ENCODE results near the gene KCNK15. TPM values are rescaled to one million over a fixed set of nuclear protein-coding genes. Genes with fewer than 3 reads are reported as not detected.

The KCNK15 gene
- total and polyA plus RNA-seq, 10 of the 15 experiments (the other 5 are each of a cell fraction or from before 2014, with no cell fraction given), result not detected

- TF ChIP-seq REST (IDR thresholded peaks at IDR 0.05; ENCODE audit: low read depth, low read length), result no peak
- TF ChIP-seq WRNIP1 (IDR thresholded peaks at IDR 0.05; ENCODE audit: borderline replicate concordance, low read depth, low read length), result no peak
- TF ChIP-seq SMAD1 (IDR thresholded peaks at IDR 0.05; ENCODE audit: low read depth, partially characterized antibody), result no peak
- no peak for TF ChIP-seq IRF5 (IDR thresholded peaks at IDR 0.05; ENCODE audit: borderline replicate concordance)
- no peak for TF ChIP-seq SPI1 (IDR thresholded peaks at IDR 0.05; ENCODE audit: borderline replicate concordance, insufficient read depth, low read depth, low read length)
- no peak for TF ChIP-seq NFXL1 (IDR thresholded peaks at IDR 0.05; ENCODE audit: borderline replicate concordance)
- TF ChIP-seq TCF12 (IDR thresholded peaks at IDR 0.05; ENCODE audit: low read depth, low read length), result peak; percentile 84; the same call in 1 of the 2 replicates
- TF ChIP-seq GATAD2B (conservative IDR thresholded peaks at IDR 0.05; ENCODE audit: low read depth), result no peak
- TF ChIP-seq FOXK2 (IDR thresholded peaks at IDR 0.05), result peak; percentile 38; the same call in 1 of the 2 replicates
- TF ChIP-seq TARDBP (IDR thresholded peaks at IDR 0.05; ENCODE audit: borderline replicate concordance), result no peak
- no peak for TF ChIP-seq CHD2 (IDR thresholded peaks at IDR 0.05; ENCODE audit: borderline replicate concordance, low read depth, low read length)
- TF ChIP-seq E4F1 (IDR thresholded peaks at IDR 0.05; ENCODE audit: borderline replicate concordance, partially characterized antibody), result no peak
- TF ChIP-seq ZNF274 (IDR thresholded peaks at IDR 0.05; ENCODE audit: insufficient read depth, insufficient read length), result no peak
- no peak for TF ChIP-seq IRF3 (IDR thresholded peaks at IDR 0.05)
- TF ChIP-seq CHD4 (IDR thresholded peaks at IDR 0.05), result no peak
- TF ChIP-seq ZNF207 (IDR thresholded peaks at IDR 0.05; ENCODE audit: borderline replicate concordance), result no peak
- 0 out of 2 replicates have a peak, but pooled peaks have one; percentile 27 for TF ChIP-seq TBL1XR1 (IDR thresholded peaks at IDR 0.05; ENCODE audit: low read depth, low read length)
- no peak for TF ChIP-seq E2F4 (IDR thresholded peaks at IDR 0.05; ENCODE audit: low read depth, low read length)
- 0 out of 2 replicates have a peak, but pooled peaks have one; percentile 29 for TF ChIP-seq DPF2 (IDR thresholded peaks at IDR 0.05)
- TF ChIP-seq EGR1 (IDR thresholded peaks at IDR 0.05; ENCODE audit: borderline replicate concordance in 1 of 2, low read depth in 2 of 2, low read length in 2 of 2), result no peak
These were observed 42.9 kb upstream of the KCNK15 start (continued) for GRCh38 chr20:44702776-44703175.
